ENCODE results near the gene NEK1.

GRCh38 chr4:169366821-169367220 lies 245.6 kb downstream of the NEK1 start:
- TF ChIP-seq, protein P1, sequence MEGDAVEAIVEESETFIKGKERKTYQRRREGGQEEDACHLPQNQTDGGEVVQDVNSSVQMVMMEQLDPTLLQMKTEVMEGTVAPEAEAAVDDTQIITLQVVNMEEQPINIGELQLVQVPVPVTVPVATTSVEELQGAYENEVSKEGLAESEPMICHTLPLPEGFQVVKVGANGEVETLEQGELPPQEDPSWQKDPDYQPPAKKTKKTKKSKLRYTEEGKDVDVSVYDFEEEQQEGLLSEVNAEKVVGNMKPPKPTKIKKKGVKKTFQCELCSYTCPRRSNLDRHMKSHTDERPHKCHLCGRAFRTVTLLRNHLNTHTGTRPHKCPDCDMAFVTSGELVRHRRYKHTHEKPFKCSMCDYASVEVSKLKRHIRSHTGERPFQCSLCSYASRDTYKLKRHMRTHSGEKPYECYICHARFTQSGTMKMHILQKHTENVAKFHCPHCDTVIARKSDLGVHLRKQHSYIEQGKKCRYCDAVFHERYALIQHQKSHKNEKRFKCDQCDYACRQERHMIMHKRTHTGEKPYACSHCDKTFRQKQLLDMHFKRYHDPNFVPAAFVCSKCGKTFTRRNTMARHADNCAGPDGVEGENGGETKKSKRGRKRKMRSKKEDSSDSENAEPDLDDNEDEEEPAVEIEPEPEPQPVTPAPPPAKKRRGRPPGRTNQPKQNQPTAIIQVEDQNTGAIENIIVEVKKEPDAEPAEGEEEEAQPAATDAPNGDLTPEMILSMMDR (IDR thresholded peaks at IDR 0.05), result no peak
- TF ChIP-seq POLR2AphosphoS5 (IDR thresholded peaks at IDR 0.05), result no peak
- TF ChIP-seq POLR2A (IDR thresholded peaks at IDR 0.05), result no peak
- no peak for TF ChIP-seq EP300 (IDR thresholded peaks at IDR 0.05)

All from suprapubic skin (tissue), 4 donors.